ENCODE results near the gene IHH. TPM values are rescaled to one million over a fixed set of nuclear protein-coding genes. Genes with fewer than 3 reads are reported as not detected.

Gene IHH
- polyA plus RNA-seq, 1 experiment, result not detected

- ChIA-PET CTCF (interaction anchor here (1.0 to 3.3 kb wide), 3 partner anchors 11 to 135 kb away, joined by 3 to 20 read pairs (median 4); no protein-coding TSS in a partner anchor), POLR2A (no interaction called here)
- Histone ChIP-seq H3K9me3 (ENCODE audit: control insufficient read depth, insufficient read depth, low read length) (no peaks in the 10 kb centered on the region; the same call in 1 of the 2 replicates), H3K4me3 (ENCODE audit: low read depth, low read length) (no peak overlapping the region), H3K27me3 (ENCODE audit: control insufficient read depth, insufficient read depth, low read length) (peaks cover 47% of the 10 kb centered on the region), H3K27ac (ENCODE audit: low read depth, low read length) (no peak overlapping the region)
- no peak for TF ChIP-seq CTCF (IDR thresholded peaks at IDR 0.05; ENCODE audit: low read depth, low read length)
- no peak for DNase-seq (ENCODE audit: low read depth, low spot score)
Measured at GRCh38 chr2:219019436-219019835, 41.3 kb downstream of the IHH start.

- TF ChIP-seq CTCF (IDR thresholded peaks at IDR 0.05; ENCODE audit: low read depth, low read length), result no peak
- no peaks in the 10 kb centered on the region for H3K9me3 ChIP-seq (ENCODE audit: control insufficient read depth, insufficient read depth, low read length)
- DNase-seq (ENCODE audit: low read depth, low spot score), result no peak
- H3K27me3 ChIP-seq (ENCODE audit: control insufficient read depth, insufficient read depth, low read length), result peaks cover 46% of the 10 kb centered on the region
- CTCF ChIA-PET, result interaction anchor here (0.6 to 3.3 kb wide), 3 partner anchors 11 to 447 kb away, joined by 4 to 20 read pairs (median 4); no protein-coding TSS in a partner anchor
- POLR2A ChIA-PET, result no interaction called here
- no peak overlapping the region for H3K4me3 ChIP-seq (ENCODE audit: low read depth, low read length)
- no peak overlapping the region for H3K27ac ChIP-seq (ENCODE audit: low read depth, low read length)
Measured at GRCh38 chr2:219018726-219019125, 42.0 kb downstream of the IHH start.

GRCh38 chr2:219018286-219018685, 42.4 kb downstream of the IHH start:
- no peak for DNase-seq (ENCODE audit: low read depth, low spot score)
- CTCF ChIA-PET, result interaction anchor here (0.6 to 1.4 kb wide), 2 partner anchors 11 to 447 kb away, joined by 4 to 5 read pairs; no protein-coding TSS in a partner anchor
- H3K9me3 ChIP-seq (ENCODE audit: control insufficient read depth, insufficient read depth, low read length), result no peaks in the 10 kb centered on the region
- POLR2A ChIA-PET, result no interaction called here
- H3K4me3 ChIP-seq (ENCODE audit: low read depth, low read length), result no peak overlapping the region
- H3K27ac ChIP-seq (ENCODE audit: low read depth, low read length), result no peak overlapping the region
- no peak for TF ChIP-seq CTCF (IDR thresholded peaks at IDR 0.05; ENCODE audit: low read depth, low read length)
- peaks cover 43% of the 10 kb centered on the region for H3K27me3 ChIP-seq (ENCODE audit: control insufficient read depth, insufficient read depth, low read length)

- Histone ChIP-seq H3K9me3 (ENCODE audit: control insufficient read depth, insufficient read depth, low read length) (no peaks in the 10 kb centered on the region), H3K4me3 (ENCODE audit: low read depth, low read length) (no peak overlapping the region), H3K27ac (ENCODE audit: low read depth, low read length) (no peak overlapping the region), H3K27me3 (ENCODE audit: control insufficient read depth, insufficient read depth, low read length) (peaks cover 40% of the 10 kb centered on the region)
- ChIA-PET CTCF (interaction anchor here (0.9 to 1.4 kb wide), 3 partner anchors 12 to 103 kb away, joined by 3 to 6 read pairs (median 5); no protein-coding TSS in a partner anchor), POLR2A (no interaction called here)
- DNase-seq (ENCODE audit: low read depth, low spot score), result no peak
- TF ChIP-seq CTCF (IDR thresholded peaks at IDR 0.05; ENCODE audit: low read depth, low read length), result no peak
Measured at GRCh38 chr2:219017201-219017931, 43.4 kb downstream of the IHH start.

GRCh38 chr2:219016721-219017120, 44.0 kb downstream of the IHH start:
- no peak for TF ChIP-seq CTCF (IDR thresholded peaks at IDR 0.05; ENCODE audit: low read depth, low read length)
- POLR2A ChIA-PET, result interaction anchor here (0.6 kb wide), 1 partner anchor 65 kb away, joined by 5 read pairs; no protein-coding TSS in a partner anchor
- Histone ChIP-seq H3K27me3 (ENCODE audit: control insufficient read depth, insufficient read depth, low read length) (peaks cover 45% of the 10 kb centered on the region), H3K27ac (ENCODE audit: low read depth, low read length) (no peak overlapping the region), H3K4me3 (ENCODE audit: low read depth, low read length) (no peak overlapping the region), H3K9me3 (ENCODE audit: control insufficient read depth, insufficient read depth, low read length) (no peaks in the 10 kb centered on the region)
- no peak for DNase-seq (ENCODE audit: low read depth, low spot score)
- CTCF ChIA-PET, result interaction anchor here (0.9 to 1.1 kb wide), 2 partner anchors 21 to 103 kb away, joined by 3 to 6 read pairs; no protein-coding TSS in a partner anchor

Data from AG04450 (cell line).